A673 (cell line): ENCODE measurements around the gene TMEM214. TPM values are rescaled to one million over a fixed set of nuclear protein-coding genes. Genes with fewer than 3 reads are reported as not detected.

Source experiments
- BruUV-seq: library from RNA; stranded (reverse); fragments of 400-500 nt; replicated peaks from 2 replicates; lab custom pipeline; 2021; lab: Mats Ljungman, UMichigan
- CTCF ChIA-PET: fragments of 300-600 bp; sonication (Branson Sonifier 250); formaldehyde crosslinking; loops from one replicate; lab custom pipeline; 2022; ENCODE audit warnings: antibody characterized with exemption; lab: Charles Lee
- POLR2A ChIA-PET: fragments of 300-600 bp; sonication (Branson Sonifier 250); formaldehyde crosslinking; loops from one replicate; lab custom pipeline; 2022; ENCODE audit warnings: antibody characterized with exemption; ENCODE audit not compliant: low non-redundant PET; lab: Charles Lee
- DNase-seq: peaks from one replicate; pipeline ENCODE4 v3.0.0-alpha.2; 2015; ENCODE audit warnings: low spot score
- H3K27ac ChIP-seq: fragments of 200-600 bp; sonication (generic); 2 replicates; pipeline ENCODE4 v1.5.1; 2016; ENCODE audit warnings: mixed run types, low read depth, mild to moderate bottlenecking, mixed read lengths, antibody characterized with exemption, low read length; ENCODE audit not compliant: poor library complexity, severe bottlenecking
- H3K27me3 ChIP-seq: fragments of 200-600 bp; sonication (generic); replicated peaks from 2 replicates; pipeline ENCODE4 v1.6.1; 2017; ENCODE audit warnings: mixed run types, low read depth, mild to moderate bottlenecking, mixed read lengths, antibody characterized with exemption, low read length; ENCODE audit not compliant: insufficient read depth, poor library complexity
- H3K36me3 ChIP-seq: fragments of 200-600 bp; sonication (generic); 2 replicates; pipeline ENCODE4 v1.6.1; 2016; ENCODE audit warnings: mixed run types, mild to moderate bottlenecking, mixed read lengths, antibody characterized with exemption, low read length; ENCODE audit not compliant: insufficient read depth, poor library complexity, severe bottlenecking
- H3K4me1 ChIP-seq: fragments of 200-600 bp; sonication (generic); 2 replicates; pipeline ENCODE4 v1.6.1; 2017; ENCODE audit warnings: mixed run types, mild to moderate bottlenecking, mixed read lengths, antibody characterized with exemption, low read length; ENCODE audit not compliant: insufficient read depth, poor library complexity, severe bottlenecking
- H3K4me3 ChIP-seq: fragments of 200-600 bp; sonication (generic); 2 replicates; pipeline ENCODE4 v1.5.1; 2016; ENCODE audit warnings: low read depth, mixed run types, mild to moderate bottlenecking, mixed read lengths, low read length; ENCODE audit not compliant: poor library complexity, severe bottlenecking
- H3K9me3 ChIP-seq: fragments of 200-600 bp; sonication (generic); 2 replicates; pipeline ENCODE4 v1.6.1; 2016; ENCODE audit warnings: mixed run types, low read depth, mild to moderate bottlenecking, mixed read lengths, antibody characterized with exemption, low read length; ENCODE audit not compliant: poor library complexity, severe bottlenecking
- EZH2 ChIP-seq: fragments of 200-600 bp; sonication (generic); IDR thresholded peaks from 2 replicates; pipeline ENCODE4 v1.6.1; 2017; ENCODE audit warnings: borderline replicate concordance, low read depth, mild to moderate bottlenecking, mixed read lengths, antibody characterized with exemption, low read length; ENCODE audit not compliant: poor library complexity, severe bottlenecking
- intact Hi-C: fragments of 100-400 bp; cut with micrococcal nuclease; formaldehyde crosslinking; loops from one replicate; pipeline ENCODE4 v1.10.0; 2022; ENCODE audit not compliant: unreplicated experiment
- total RNA-seq: library from RNA; stranded (reverse); gene quantifications from 2 replicates; pipeline ENCODE4 v1.2.3, GENCODE V29; 2021
- TF ChIP-seq, protein P1 (sequence below): fragments of 300-800, 200-600 bp; sonication (generic); conservative IDR thresholded peaks from 2 replicates; pipeline ENCODE4 v1.5.1; 2017; ENCODE audit warnings: low read depth, mild to moderate bottlenecking, antibody characterized with exemption, low read length, moderate library complexity, mixed read lengths

The TMEM214 gene
- total RNA-seq, 1 experiment from 2014 or later = 76.7 TPM

DNA sequence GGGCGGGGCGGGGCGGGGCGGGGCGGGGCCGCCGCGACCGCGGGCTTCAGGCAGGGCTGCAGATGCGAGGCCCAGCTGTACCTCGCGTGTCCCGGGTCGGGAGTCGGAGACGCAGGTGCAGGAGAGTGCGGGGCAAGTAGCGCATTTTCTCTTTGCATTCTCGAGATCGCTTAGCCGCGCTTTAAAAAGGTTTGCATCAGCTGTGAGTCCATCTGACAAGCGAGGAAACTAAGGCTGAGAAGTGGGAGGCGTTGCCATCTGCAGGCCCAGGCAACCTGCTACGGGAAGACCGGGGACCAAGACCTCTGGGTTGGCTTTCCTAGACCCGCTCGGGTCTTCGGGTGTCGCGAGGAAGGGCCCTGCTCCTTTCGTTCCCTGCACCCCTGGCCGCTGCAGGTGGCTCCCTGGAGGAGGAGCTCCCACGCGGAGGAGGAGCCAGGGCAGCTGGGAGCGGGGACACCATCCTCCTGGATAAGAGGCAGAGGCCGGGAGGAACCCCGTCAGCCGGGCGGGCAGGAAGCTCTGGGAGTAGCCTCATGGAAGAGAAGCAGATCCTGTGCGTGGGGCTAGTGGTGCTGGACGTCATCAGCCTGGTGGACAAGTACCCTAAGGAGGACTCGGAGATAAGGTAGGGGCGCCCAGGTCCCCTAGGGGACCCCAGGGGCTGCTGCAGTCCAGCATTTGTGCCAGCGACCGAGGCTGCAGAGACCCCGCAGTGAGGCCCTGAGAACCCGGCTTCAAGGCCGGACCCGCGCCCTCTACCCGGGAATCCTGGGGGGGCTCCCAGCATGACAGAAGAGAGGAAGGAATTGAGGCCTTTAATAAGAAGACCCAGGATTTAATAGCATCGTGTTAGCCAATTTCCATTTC is 54.2 kb downstream of the TMEM214 start, which contains the start of gene KHK:
TSS of gene KHK (plus strand) at position 49 of the 870 bp plus-strand sequence. CDS start at position 537, 488 bp downstream.
- TF ChIP-seq EZH2 = no peak
- TF ChIP-seq, protein P1, sequence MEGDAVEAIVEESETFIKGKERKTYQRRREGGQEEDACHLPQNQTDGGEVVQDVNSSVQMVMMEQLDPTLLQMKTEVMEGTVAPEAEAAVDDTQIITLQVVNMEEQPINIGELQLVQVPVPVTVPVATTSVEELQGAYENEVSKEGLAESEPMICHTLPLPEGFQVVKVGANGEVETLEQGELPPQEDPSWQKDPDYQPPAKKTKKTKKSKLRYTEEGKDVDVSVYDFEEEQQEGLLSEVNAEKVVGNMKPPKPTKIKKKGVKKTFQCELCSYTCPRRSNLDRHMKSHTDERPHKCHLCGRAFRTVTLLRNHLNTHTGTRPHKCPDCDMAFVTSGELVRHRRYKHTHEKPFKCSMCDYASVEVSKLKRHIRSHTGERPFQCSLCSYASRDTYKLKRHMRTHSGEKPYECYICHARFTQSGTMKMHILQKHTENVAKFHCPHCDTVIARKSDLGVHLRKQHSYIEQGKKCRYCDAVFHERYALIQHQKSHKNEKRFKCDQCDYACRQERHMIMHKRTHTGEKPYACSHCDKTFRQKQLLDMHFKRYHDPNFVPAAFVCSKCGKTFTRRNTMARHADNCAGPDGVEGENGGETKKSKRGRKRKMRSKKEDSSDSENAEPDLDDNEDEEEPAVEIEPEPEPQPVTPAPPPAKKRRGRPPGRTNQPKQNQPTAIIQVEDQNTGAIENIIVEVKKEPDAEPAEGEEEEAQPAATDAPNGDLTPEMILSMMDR = no peak
- intact Hi-C loops = no loop called here
- peak; percentile 73 for DNase-seq
- H3K36me3 ChIP-seq = no peaks in the 10 kb centered on the region
- no peaks in the 10 kb centered on the region for H3K27me3 ChIP-seq
- peak within 1 kb of the TSS; percentile 59 for H3K4me3 ChIP-seq
- POLR2A ChIA-PET = interaction anchor here (0.6 to 0.7 kb wide), 3 partner anchors 15 to 217 kb away, joined by 3 to 15 read pairs (median 5); partner anchors contain the start of genes AGBL5 and OST4
- H3K4me1 ChIP-seq = peaks cover 6% of the 10 kb centered on the region
- H3K27ac ChIP-seq = peak within 1 kb of the TSS; percentile 86
- no peaks in the 10 kb centered on the region for H3K9me3 ChIP-seq
- CTCF ChIA-PET = interaction anchor here (0.6 to 1.3 kb wide), 5 partner anchors 15 to 216 kb away, joined by 3 to 8 read pairs (median 5); partner anchors contain the start of gene OST4
- BruUV-seq = TSS peak; percentile 27

DNA sequence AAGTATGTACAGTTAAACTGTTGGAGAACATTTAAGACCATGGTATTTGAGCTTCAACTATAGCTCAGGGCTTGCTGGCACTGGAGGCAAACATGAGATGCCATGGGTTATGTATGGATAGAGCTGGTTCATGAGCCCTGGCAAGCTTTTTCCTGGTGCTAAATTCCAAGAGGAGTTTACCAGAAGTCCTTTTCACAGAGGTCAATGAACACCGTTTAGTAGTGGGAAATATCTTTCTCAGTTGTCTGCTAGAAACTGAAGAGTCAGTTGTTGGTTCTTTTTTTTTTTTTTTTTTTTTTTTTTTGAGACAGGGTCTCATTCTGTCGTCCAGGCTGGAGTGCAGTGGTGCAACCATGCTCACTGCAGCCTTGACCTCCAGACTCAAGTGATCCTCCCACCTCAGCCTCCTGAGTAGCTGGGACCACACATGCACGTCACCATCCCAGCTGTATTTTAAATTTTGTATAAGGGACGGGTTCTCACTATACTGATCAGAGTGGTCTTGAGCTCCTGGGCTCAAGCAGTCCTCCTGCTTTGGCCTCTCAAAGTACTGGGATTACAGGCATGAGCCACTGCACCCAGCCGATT is 55.2 kb downstream of the TMEM214 start:
- ChIA-PET POLR2A (interaction anchor here (0.7 kb wide), 1 partner anchor 16 kb away, joined by 15 read pairs; the partner anchor contains the start of gene OST4), CTCF (interaction anchor here (0.7 to 1.3 kb wide), 4 partner anchors 16 to 593 kb away, joined by 3 to 8 read pairs (median 6); partner anchors contain the start of gene OST4)
- no peaks in the 10 kb centered on the region for H3K36me3 ChIP-seq
- TF ChIP-seq, protein P1 = no peak
- no peaks in the 10 kb centered on the region for H3K27me3 ChIP-seq
- intact Hi-C loops = no loop called here
- no peaks in the 10 kb centered on the region for H3K9me3 ChIP-seq
- no peak for DNase-seq
- H3K4me3 ChIP-seq = peak overlapping the region; percentile 59
- H3K27ac ChIP-seq = no peak overlapping the region
- no TSS peak for BruUV-seq
- peaks cover 6% of the 10 kb centered on the region for H3K4me1 ChIP-seq

DNA sequence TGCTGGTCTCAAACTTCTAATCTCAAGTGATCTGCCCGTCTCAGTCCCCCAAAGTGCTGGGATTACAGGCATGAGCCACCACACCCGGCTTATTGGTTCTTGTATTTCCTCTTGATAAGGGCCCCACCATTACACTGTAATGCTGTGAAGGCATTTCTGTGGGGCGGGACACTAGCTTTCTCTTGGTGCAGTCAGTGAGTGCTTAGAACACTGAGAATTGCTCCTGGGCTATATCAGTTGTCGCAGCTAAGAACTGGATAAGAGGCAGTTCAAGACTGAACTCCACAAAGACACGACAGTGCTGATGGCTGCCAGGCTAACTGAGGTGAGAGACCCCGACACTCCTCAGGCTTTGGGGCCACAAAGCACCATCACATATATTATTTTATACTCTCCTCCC is 55.9 kb downstream of the TMEM214 start:
- intact Hi-C loops = no loop called here
- POLR2A ChIA-PET = no interaction called here
- Histone ChIP-seq H3K36me3 (no peaks in the 10 kb centered on the region), H3K27ac (no peak overlapping the region), H3K4me1 (peaks cover 6% of the 10 kb centered on the region), H3K27me3 (no peaks in the 10 kb centered on the region), H3K9me3 (no peaks in the 10 kb centered on the region), H3K4me3 (peak overlapping the region; percentile 59)
- no peak for DNase-seq
- CTCF ChIA-PET = interaction anchor here (0.6 to 0.7 kb wide), 2 partner anchors 214 to 593 kb away, joined by 3 to 4 read pairs; no protein-coding TSS in a partner anchor
- BruUV-seq = no TSS peak
- no peak for TF ChIP-seq EZH2
- TF ChIP-seq, protein P1 = no peak
